ENCODE data around the gene KDM4B.

KDM4B gene

GRCh38 chr19:5058521-5059212 lies 89.8 kb downstream of the KDM4B start:
- TF ChIP-seq POLR2A (IDR thresholded peaks at IDR 0.05; ENCODE audit: low read length) (no peak), GATA1 (IDR thresholded peaks at IDR 0.05; ENCODE audit: low read depth, low read length) (no peak)
- DNase-seq: no peak

DNA sequence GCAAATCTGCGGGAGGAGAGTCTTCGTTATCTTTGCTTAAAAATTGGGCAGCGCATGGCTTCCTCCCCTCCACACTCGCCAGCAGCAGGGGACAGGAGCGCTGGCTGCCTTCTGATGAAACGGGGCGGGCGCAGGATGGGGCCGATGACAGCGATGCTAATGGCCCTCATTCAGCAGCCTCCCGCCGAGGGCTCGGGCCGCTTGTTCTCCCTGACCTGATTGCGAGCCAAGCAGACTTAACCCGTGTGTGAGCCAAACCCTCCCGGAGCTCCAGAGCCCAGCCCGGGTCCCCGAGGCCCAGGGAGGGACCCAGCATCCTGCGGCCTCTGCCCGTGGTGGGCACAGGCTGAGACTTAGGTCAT lies 90.3 kb downstream of the KDM4B start:
- DNase-seq: no peak
- TF ChIP-seq POLR2A (IDR thresholded peaks at IDR 0.05; ENCODE audit: low read length) (no peak), GATA1 (IDR thresholded peaks at IDR 0.05; ENCODE audit: low read depth, low read length) (no peak)

GRCh38 chr19:5059793-5060192 lies 90.9 kb downstream of the KDM4B start:
- DNase-seq: no peak
- TF ChIP-seq GATA1 (IDR thresholded peaks at IDR 0.05; ENCODE audit: low read depth, low read length): no peak
- no peak for TF ChIP-seq POLR2A (IDR thresholded peaks at IDR 0.05; ENCODE audit: low read length)

DNA sequence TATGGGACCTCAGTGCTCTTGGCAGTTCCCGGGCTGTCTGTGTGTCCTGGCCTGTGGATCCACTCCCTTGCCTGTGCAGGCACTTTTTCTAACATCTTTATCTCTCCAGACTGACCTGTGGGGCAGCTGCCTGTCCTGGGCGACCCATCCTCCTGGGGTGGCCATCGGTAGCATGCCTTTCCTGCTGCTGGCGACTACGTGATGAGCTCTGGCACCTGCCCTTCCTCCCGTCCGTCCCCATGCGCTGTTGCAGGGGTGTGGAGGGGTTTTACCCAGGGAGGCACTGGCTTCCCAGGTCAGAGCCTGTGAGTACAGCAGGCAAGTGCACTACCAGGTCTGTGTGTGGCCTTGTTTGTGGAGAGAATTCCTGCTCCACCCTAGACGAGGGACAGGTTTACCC lies 93.3 kb downstream of the KDM4B start:
- DNase-seq: no peak
- no peak for TF ChIP-seq POLR2A (IDR thresholded peaks at IDR 0.05; ENCODE audit: low read length)
- no peak for TF ChIP-seq GATA1 (IDR thresholded peaks at IDR 0.05; ENCODE audit: low read depth, low read length)

- TF ChIP-seq POLR2A (IDR thresholded peaks at IDR 0.05; ENCODE audit: low read length) (no peak), GATA1 (IDR thresholded peaks at IDR 0.05; ENCODE audit: low read depth, low read length) (no peak)
- DNase-seq: no peak
Observed at GRCh38 chr19:5062799-5063198, 93.9 kb downstream of the KDM4B start.

DNA sequence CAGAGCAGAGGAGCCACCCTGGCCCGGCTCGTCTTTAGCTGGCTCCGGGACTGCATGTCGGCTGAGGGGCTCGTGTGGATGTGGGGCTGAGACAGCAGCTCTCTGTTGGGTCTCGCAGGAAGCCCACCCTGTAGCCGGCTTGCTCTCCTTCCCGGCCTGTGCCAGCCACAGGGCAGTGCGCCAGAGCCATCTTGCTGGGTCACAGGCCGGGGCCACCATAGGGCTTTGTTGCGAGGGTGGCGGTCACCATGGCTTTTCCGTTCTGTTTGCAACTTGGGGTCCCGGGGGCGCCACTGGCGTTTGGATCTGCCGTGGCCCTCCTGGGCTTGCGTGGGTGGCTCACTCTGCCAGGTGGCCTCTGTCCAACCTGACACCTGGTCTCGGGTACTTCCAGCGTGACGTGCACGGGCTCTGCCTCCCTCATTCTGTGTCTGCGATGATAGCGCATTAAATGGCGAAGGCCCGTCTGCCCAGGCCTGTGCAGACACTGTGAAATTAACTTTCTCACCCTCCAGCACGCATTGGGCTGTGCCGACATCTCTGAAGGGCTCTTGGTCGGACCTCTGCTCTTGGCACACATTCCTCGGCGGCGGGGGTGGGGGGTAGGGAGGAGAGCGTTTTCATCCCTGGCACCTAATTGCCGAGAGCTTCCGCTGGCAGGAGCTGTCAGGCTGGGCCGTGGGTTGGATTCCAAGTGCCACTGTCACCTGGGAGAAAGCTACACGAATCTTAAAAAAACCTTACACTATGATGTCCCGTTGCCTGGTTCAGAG lies 95.1 kb downstream of the KDM4B start:
- TF ChIP-seq POLR2A (IDR thresholded peaks at IDR 0.05; ENCODE audit: low read length) (no peak), GATA1 (IDR thresholded peaks at IDR 0.05; ENCODE audit: low read depth, low read length) (no peak)

DNA sequence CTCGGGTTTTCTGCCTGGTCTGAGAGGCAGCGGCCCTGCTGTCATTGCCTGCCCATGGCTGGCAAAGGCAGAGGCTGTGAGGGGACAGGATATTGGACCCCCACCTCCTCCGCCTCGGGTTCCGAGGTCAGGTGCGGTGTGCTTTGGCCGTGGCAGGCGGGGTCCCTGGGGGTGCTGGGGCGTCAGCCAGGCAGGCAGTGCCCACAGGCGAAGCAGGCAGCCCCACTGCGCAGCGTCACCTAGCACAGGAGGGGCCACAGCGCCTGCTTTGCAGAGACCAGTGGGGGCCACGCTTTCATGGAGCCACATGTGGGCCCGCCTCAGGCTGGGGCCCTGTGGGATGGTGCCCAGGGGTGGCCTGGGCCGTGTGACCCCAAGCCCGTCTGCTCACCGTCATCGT lies 96.0 kb downstream of the KDM4B start:
- DNase-seq: no peak
- TF ChIP-seq GATA1 (IDR thresholded peaks at IDR 0.05; ENCODE audit: low read depth, low read length): no peak

More for the DNA sequence above, 95.1 kb downstream of the KDM4B start:
- no peak for DNase-seq

DNA sequence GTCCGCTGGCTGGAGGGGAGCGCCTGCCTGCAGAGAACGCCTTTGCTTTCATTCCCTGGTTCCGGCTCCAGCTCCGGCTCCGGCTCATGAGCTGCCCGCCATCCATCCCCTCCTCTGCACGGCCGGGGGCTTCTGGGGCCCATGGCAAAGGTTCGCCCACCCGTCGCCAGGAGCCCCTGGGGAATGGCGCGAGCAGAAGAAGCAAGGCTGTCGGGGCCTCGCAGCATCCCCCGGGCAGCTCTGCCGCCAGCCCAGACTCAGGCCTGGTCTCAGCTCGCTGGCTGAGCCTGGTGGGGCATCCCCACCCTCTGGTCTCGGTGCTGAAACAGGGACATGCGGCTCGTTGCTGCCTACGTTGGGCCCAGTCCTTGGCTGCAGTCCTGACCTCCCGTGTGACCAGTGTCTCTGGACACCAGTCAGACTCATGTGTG lies 96.8 kb downstream of the KDM4B start:
- TF ChIP-seq GATA1 (IDR thresholded peaks at IDR 0.05; ENCODE audit: low read depth, low read length): no peak
- no peak for TF ChIP-seq POLR2A (IDR thresholded peaks at IDR 0.05; ENCODE audit: low read length)
- DNase-seq: no peak

DNA sequence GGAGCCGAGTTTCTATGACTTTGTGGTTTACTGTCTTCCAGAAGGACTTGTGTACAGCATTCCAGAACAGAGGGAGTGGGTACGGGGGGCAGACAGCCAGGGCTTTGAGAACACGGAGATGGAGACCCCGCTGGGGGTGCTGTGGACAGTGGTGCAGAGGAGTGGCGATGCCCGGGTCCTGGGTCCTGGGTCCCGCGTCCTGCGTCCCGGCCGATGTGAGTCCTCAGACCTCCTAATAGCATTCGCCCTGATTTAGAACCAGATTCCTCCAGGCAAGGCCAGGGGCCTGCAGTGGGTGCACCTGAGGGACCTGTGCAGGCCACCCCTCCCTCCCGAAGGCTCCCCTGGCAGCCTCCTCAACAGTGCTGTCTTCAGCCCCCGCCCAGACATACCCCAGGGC lies 97.9 kb downstream of the KDM4B start:
- DNase-seq: no peak
- TF ChIP-seq GATA1 (IDR thresholded peaks at IDR 0.05; ENCODE audit: low read depth, low read length): no peak
- no peak for TF ChIP-seq POLR2A (IDR thresholded peaks at IDR 0.05; ENCODE audit: low read length)

GRCh38 chr19:5067678-5068077 lies 98.8 kb downstream of the KDM4B start:
- DNase-seq: no peak
- TF ChIP-seq GATA1 (IDR thresholded peaks at IDR 0.05; ENCODE audit: low read depth, low read length) (no peak), POLR2A (IDR thresholded peaks at IDR 0.05; ENCODE audit: low read length) (no peak)

GRCh38 chr19:5068233-5069072 lies 99.5 kb downstream of the KDM4B start:
- TF ChIP-seq GATA1 (IDR thresholded peaks at IDR 0.05; ENCODE audit: low read depth, low read length) (no peak), POLR2A (IDR thresholded peaks at IDR 0.05; ENCODE audit: low read length) (no peak)
- DNase-seq: no peak

- no peak for TF ChIP-seq POLR2A (IDR thresholded peaks at IDR 0.05; ENCODE audit: low read length)
- no peak for TF ChIP-seq GATA1 (IDR thresholded peaks at IDR 0.05; ENCODE audit: low read depth, low read length)
- no peak for DNase-seq
Observed at GRCh38 chr19:5070331-5070730, 101.4 kb downstream of the KDM4B start.

DNA sequence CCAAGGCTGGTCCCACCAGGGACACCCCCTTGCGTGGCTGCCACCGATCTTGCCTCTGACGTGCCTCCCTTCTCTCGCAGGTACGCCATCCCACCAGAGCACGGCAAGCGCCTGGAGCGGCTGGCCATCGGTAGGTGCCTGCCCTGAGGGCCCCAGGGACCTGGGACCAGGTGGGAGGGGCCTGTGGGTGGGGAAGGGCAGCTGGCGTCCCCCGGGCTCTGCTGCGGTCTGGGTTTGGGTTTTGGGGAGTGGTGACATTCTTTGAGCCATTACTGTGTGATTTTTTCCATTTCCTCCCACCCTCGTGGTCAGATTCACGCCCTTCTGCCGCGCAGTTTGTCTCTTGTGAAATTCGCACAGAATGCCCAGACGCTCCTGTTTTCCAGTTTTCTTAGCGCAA lies 102.0 kb downstream of the KDM4B start:
- TF ChIP-seq GATA1 (IDR thresholded peaks at IDR 0.05; ENCODE audit: low read depth, low read length): no peak
- no peak for TF ChIP-seq POLR2A (IDR thresholded peaks at IDR 0.05; ENCODE audit: low read length)
- no peak for DNase-seq

GRCh38 chr19:5071579-5071978 lies 102.7 kb downstream of the KDM4B start:
- TF ChIP-seq GATA1 (IDR thresholded peaks at IDR 0.05; ENCODE audit: low read depth, low read length) (no peak), POLR2A (IDR thresholded peaks at IDR 0.05; ENCODE audit: low read length) (no peak)
- DNase-seq: no peak
